Neural cell (in vitro differentiated cells): ENCODE data around the gene MISP. TPM values are rescaled to one million over a fixed set of nuclear protein-coding genes. Genes with fewer than 3 reads are reported as not detected.
"Not testable (repeated sequence)": the region's sequence is repeated elsewhere in the genome, so short reads cannot be mapped to it uniquely, and the experiment has no call there.

Experiments
- H2AFZ ChIP-seq: fragments of 200-600, 300-800 bp; sonication (generic), shearing (Covaris generic); 2 replicates; pipeline ENCODE4 v1.6.0; 2014; ENCODE audit warnings: low read depth, mild to moderate bottlenecking, antibody characterized with exemption, low read length, moderate library complexity
- H3F3A ChIP-seq: fragments of 200-600 bp; shearing (Covaris generic); 2 replicates; pipeline ENCODE4 v1.6.1; 2016; ENCODE audit warnings: mild to moderate bottlenecking, moderate library complexity, mixed read lengths, antibody characterized with exemption, low read length; ENCODE audit not compliant: insufficient read depth, poor library complexity, severe bottlenecking
- H3K27ac ChIP-seq: fragments of 200-600, 300-800 bp; sonication (generic), shearing (Covaris generic); 2 replicates; pipeline ENCODE4 v1.5.1; 2014; ENCODE audit warnings: mild to moderate bottlenecking, low read length, moderate library complexity
- H3K27me3 ChIP-seq: fragments of 300-800, 200-600 bp; sonication (generic), shearing (Covaris generic); 2 replicates; pipeline ENCODE4 v1.6.0; 2014; ENCODE audit warnings: mild to moderate bottlenecking, low read depth, low read length, moderate library complexity; ENCODE audit not compliant: insufficient read depth
- H3K36me3 ChIP-seq: fragments of 300-800, 200-600 bp; sonication (generic), shearing (Covaris generic); 2 replicates; pipeline ENCODE4 v1.5.1; 2014; ENCODE audit warnings: mild to moderate bottlenecking, antibody characterized with exemption, low read length, moderate library complexity; ENCODE audit not compliant: insufficient read depth
- H3K4me2 ChIP-seq: fragments of 300-800, 200-600 bp; sonication (generic), shearing (Covaris generic); 2 replicates; pipeline ENCODE4 v1.6.0; 2014; ENCODE audit warnings: mild to moderate bottlenecking, low read length
- H3K4me3 ChIP-seq: fragments of 300-800, 200-600 bp; sonication (generic), shearing (Covaris generic); 2 replicates; pipeline ENCODE4 v1.5.1; 2014; ENCODE audit warnings: mild to moderate bottlenecking, low read length, moderate library complexity
- H3K79me2 ChIP-seq: fragments of 200-600 bp; shearing (Covaris generic); replicated peaks from 2 replicates; pipeline ENCODE4 v1.6.0; 2014; ENCODE audit warnings: mild to moderate bottlenecking, low read length, moderate library complexity; ENCODE audit not compliant: insufficient read depth
- H3K9ac ChIP-seq: fragments of 300-800, 200-600 bp; sonication (generic), shearing (Covaris generic); 2 replicates; pipeline ENCODE4 v1.6.1; 2016; ENCODE audit warnings: mild to moderate bottlenecking, low read length, mixed read lengths
- H3K9me2 ChIP-seq: fragments of 200-600 bp; shearing (Covaris generic); 2 replicates; pipeline ENCODE4 v1.6.1; 2016; ENCODE audit warnings: mild to moderate bottlenecking, low read length, mixed read lengths; ENCODE audit not compliant: insufficient read depth
- H3K9me3 ChIP-seq: fragments of 200-600, 300-800 bp; sonication (generic), shearing (Covaris generic); 2 replicates; pipeline ENCODE4 v1.6.1; 2016; ENCODE audit warnings: mild to moderate bottlenecking, mixed run types, low read length, moderate library complexity, mixed read lengths
- H4K20me1 ChIP-seq: fragments of 200-600 bp; shearing (Covaris generic); 2 replicates; pipeline ENCODE4 v1.6.1; 2016; ENCODE audit warnings: mild to moderate bottlenecking, mixed run types; ENCODE audit not compliant: insufficient read depth
- EP300 ChIP-seq: fragments of 450-650 bp; conservative IDR thresholded peaks from 2 replicates; pipeline ENCODE4 v1.6.1; 2014; ENCODE audit warnings: antibody characterized with exemption, mild to moderate bottlenecking, moderate library complexity; ENCODE audit not compliant: poor library complexity, severe bottlenecking
- EZH2 ChIP-seq: fragments of 200-600, 300-800 bp; shearing (Covaris generic), sonication (generic); IDR thresholded peaks from 2 replicates; pipeline ENCODE4 v1.6.1; 2014; ENCODE audit warnings: antibody characterized with exemption, low read length, borderline replicate concordance, mild to moderate bottlenecking; ENCODE audit not compliant: insufficient read depth, poor library complexity, severe bottlenecking
- MXI1 ChIP-seq: fragments of 450-650 bp; conservative IDR thresholded peaks from 2 replicates; pipeline ENCODE4 v1.6.1; 2014; ENCODE audit warnings: antibody characterized with exemption, mild to moderate bottlenecking; ENCODE audit not compliant: poor library complexity, severe bottlenecking
- POLR2AphosphoS5 ChIP-seq: IDR thresholded peaks from 2 replicates; pipeline ENCODE4 v1.6.1; 2012
- RAD21 ChIP-seq: fragments of 450-650 bp; conservative IDR thresholded peaks from 2 replicates; pipeline ENCODE4 v1.6.1; 2014; ENCODE audit warnings: antibody characterized with exemption, mild to moderate bottlenecking, moderate library complexity
- SMC3 ChIP-seq: fragments of 450-650 bp; conservative IDR thresholded peaks from 2 replicates; pipeline ENCODE4 v1.6.1; 2014; ENCODE audit warnings: antibody characterized with exemption, mild to moderate bottlenecking, moderate library complexity; ENCODE audit not compliant: poor library complexity
- TAF1 ChIP-seq: IDR thresholded peaks from 2 replicates; pipeline ENCODE4 v1.6.1; 2012; ENCODE audit warnings: low read depth
- polyA plus RNA-seq: library from polyadenylated mRNA; depleted of rRNA; stranded (reverse); fragments of >200 nt; gene quantifications from 2 replicates; pipeline ENCODE4 v1.2.3, GENCODE V29; 2014
- TF ChIP-seq, protein P1 (sequence below): fragments of 450-650 bp; IDR thresholded peaks from 2 replicates; pipeline ENCODE4 v1.5.1; 2014; ENCODE audit warnings: antibody characterized with exemption, mild to moderate bottlenecking, moderate library complexity; ENCODE audit not compliant: poor library complexity, severe bottlenecking
- TF ChIP-seq, protein P2 (sequence below): IDR thresholded peaks from 2 replicates; pipeline ENCODE4 v1.6.1; 2012; ENCODE audit warnings: borderline replicate concordance

The MISP gene
- polyA plus RNA-seq, 1 donor from 2014 or later: 0.98 TPM

DNA sequence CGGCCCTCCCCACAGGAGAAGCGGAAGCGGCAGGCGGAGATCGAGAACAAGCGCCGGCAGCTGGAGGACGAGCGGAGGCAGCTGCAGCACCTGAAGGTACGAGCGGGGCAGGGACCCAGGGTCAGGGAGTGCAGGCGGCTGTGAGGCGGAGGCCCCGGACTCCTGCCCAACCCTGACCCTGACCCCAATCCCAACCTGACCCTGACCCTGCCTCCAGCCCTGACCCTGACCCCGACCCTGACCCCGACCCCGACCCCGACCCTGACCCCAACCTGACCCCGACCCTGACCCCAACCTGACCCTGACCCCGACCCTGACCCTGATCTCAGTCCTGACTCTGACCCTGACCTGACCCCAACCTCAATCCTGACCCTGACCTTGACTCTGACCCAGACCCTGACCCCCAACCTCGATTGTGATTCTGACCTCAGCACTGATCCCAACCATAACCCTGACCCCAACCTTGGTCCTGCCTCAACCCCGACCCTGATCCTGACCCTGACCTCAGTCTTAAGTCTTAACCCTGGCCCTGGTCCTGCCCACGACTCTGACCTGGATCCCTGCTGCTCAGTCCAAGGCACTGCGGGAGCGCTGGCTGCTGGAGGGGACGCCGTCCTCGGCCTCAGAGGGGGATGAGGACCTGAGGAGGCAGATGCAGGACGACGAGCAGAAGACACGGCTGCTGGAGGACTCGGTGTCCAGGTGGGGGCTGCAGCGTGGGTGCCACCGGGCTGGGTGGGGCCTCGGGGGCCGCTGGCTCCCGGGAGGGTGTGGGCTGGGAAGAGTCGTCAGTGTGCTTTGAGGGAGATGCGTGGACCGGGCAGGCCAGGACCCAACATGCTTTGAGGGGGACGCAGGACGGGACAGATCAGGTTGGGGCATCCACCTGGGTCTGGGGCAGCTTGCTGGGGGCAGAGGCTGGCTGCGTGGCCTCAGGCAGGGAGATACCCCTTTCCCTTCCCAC, 23.6 kb upstream of the MISP start:
- no peaks in the 10 kb centered on the region for H4K20me1 ChIP-seq
- H3K9ac ChIP-seq: no peak overlapping the region
- no peak overlapping the region for H3K4me2 ChIP-seq
- H3K9me2 ChIP-seq: no peaks in the 10 kb centered on the region
- H2AFZ ChIP-seq: no peak overlapping the region
- H3K4me3 ChIP-seq: no peak overlapping the region
- H3F3A ChIP-seq: no peaks in the 10 kb centered on the region
- no peak overlapping the region for H3K27ac ChIP-seq
- peaks cover 16% of the 10 kb centered on the region for H3K79me2 ChIP-seq
- H3K9me3 ChIP-seq: no peaks in the 10 kb centered on the region
- no peaks in the 10 kb centered on the region for H3K27me3 ChIP-seq
- TF ChIP-seq MXI1 (no peak), EP300 (no peak), SMC3 (no peak), TAF1 (no peak), RAD21 (no peak), EZH2 (no peak), POLR2AphosphoS5 (no peak)
- TF ChIP-seq, protein P1, sequence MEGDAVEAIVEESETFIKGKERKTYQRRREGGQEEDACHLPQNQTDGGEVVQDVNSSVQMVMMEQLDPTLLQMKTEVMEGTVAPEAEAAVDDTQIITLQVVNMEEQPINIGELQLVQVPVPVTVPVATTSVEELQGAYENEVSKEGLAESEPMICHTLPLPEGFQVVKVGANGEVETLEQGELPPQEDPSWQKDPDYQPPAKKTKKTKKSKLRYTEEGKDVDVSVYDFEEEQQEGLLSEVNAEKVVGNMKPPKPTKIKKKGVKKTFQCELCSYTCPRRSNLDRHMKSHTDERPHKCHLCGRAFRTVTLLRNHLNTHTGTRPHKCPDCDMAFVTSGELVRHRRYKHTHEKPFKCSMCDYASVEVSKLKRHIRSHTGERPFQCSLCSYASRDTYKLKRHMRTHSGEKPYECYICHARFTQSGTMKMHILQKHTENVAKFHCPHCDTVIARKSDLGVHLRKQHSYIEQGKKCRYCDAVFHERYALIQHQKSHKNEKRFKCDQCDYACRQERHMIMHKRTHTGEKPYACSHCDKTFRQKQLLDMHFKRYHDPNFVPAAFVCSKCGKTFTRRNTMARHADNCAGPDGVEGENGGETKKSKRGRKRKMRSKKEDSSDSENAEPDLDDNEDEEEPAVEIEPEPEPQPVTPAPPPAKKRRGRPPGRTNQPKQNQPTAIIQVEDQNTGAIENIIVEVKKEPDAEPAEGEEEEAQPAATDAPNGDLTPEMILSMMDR: no peak
- TF ChIP-seq, protein P2, sequence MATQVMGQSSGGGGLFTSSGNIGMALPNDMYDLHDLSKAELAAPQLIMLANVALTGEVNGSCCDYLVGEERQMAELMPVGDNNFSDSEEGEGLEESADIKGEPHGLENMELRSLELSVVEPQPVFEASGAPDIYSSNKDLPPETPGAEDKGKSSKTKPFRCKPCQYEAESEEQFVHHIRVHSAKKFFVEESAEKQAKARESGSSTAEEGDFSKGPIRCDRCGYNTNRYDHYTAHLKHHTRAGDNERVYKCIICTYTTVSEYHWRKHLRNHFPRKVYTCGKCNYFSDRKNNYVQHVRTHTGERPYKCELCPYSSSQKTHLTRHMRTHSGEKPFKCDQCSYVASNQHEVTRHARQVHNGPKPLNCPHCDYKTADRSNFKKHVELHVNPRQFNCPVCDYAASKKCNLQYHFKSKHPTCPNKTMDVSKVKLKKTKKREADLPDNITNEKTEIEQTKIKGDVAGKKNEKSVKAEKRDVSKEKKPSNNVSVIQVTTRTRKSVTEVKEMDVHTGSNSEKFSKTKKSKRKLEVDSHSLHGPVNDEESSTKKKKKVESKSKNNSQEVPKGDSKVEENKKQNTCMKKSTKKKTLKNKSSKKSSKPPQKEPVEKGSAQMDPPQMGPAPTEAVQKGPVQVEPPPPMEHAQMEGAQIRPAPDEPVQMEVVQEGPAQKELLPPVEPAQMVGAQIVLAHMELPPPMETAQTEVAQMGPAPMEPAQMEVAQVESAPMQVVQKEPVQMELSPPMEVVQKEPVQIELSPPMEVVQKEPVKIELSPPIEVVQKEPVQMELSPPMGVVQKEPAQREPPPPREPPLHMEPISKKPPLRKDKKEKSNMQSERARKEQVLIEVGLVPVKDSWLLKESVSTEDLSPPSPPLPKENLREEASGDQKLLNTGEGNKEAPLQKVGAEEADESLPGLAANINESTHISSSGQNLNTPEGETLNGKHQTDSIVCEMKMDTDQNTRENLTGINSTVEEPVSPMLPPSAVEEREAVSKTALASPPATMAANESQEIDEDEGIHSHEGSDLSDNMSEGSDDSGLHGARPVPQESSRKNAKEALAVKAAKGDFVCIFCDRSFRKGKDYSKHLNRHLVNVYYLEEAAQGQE: no peak
- no peaks in the 10 kb centered on the region for H3K36me3 ChIP-seq

DNA sequence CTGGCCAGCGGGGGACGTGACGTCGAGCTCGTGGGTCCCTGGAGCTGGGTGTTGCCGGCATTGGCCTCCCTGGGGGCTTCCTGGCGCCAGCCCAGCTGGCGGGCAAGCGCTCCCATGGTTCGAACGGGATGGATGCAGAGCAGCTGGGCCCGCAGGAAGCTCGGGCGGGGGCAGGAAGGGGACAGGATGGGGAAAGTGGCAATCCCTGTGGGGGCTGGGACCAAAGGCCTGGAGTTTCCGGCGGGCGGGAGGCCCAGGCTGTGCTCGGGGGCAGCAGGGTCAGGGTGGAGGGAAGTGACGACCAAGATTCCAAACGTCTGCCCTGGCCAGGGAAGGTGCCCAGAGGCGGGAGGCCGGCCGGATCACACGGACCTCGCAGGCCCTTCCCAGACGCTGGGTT, 22.9 kb upstream of the MISP start:
- TF ChIP-seq EZH2 (no peak), EP300 (no peak), RAD21 (no peak), TAF1 (no peak), MXI1 (no peak), POLR2AphosphoS5 (no peak), SMC3 (no peak)
- TF ChIP-seq, protein P2: no peak
- TF ChIP-seq, protein P1: no peak
- no peaks in the 10 kb centered on the region for H3F3A ChIP-seq
- no peaks in the 10 kb centered on the region for H4K20me1 ChIP-seq
- H3K36me3 ChIP-seq: no peaks in the 10 kb centered on the region
- H3K27me3 ChIP-seq: no peaks in the 10 kb centered on the region
- no peaks in the 10 kb centered on the region for H3K9me3 ChIP-seq
- no peaks in the 10 kb centered on the region for H3K9me2 ChIP-seq
- peaks cover 8% of the 10 kb centered on the region for H3K79me2 ChIP-seq
- H3K9ac ChIP-seq: no peak overlapping the region
- H2AFZ ChIP-seq: no peak overlapping the region
- no peak overlapping the region for H3K4me3 ChIP-seq
- H3K4me2 ChIP-seq: no peak overlapping the region
- H3K27ac ChIP-seq: no peak overlapping the region

DNA sequence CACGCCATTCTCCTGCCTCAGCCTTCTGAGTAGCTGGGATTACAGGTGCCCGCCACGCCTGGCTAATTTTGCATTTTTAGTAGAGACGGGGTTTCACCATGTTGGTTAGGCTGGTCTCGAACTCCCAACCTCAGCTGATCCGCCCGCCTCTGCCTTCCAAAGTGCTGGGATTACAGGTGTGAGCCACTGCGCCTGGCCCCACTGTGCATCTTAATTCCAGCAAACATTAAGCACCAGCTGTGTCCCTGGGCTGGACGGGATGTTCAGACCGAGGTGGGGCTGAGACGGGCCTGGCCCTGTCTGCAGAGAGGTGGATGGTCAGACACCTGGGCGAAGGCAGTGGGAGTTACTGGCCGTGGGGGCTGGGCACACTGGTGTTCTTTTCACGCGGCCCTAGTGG, 21.3 kb upstream of the MISP start:
- H3K4me3 ChIP-seq, H4K20me1 ChIP-seq, H3K79me2 ChIP-seq, H3K4me2 ChIP-seq, H3K27ac ChIP-seq, H3K9me2 ChIP-seq, H3K9ac ChIP-seq, H3K27me3 ChIP-seq, H3K9me3 ChIP-seq, H2AFZ ChIP-seq, H3F3A ChIP-seq, H3K36me3 ChIP-seq: not testable (repeated sequence)
